ENCODE data around the gene PRKCI.
"Not testable (repeated sequence)": the region's sequence is repeated elsewhere in the genome, so short reads cannot be mapped to it uniquely, and the experiment has no call there.

Gene PRKCI

DNA sequence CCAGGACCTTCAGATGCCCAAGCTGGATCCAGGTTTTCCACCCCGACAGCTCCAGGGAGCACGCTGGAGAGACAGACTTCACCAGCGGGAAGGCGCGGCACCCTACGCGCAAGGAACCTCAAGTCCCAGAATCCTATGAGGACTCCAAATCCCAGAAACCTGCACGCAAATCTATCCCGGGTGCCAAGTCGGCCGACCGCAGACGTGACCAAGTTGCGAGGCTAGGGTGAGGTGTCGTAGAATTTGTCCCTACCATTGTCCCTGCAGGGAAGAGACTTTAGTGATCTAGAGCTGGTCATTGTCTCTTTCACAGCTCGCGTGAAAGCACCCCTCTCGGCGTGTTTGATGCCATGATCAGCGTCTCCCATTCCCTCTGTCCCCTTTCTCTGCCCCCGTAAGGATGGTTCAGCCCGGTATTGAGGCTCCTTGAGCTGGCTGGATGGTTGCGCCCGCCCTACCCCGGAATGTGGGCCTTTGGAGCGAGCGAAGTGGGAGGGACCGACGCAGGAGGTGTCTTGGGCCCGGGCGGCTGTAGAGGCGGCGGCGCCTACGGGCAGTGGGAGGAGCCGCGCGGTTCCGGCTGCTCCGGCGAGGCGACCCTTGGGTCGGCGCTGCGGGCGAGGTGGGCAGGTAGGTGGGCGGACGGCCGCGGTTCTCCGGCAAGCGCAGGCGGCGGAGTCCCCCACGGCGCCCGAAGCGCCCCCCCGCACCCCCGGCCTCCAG, at the start of gene PRKCI:
PRKCI (plus strand) TSS at position 501 of the 723 bp plus-strand sequence. CDS start 246 bp downstream, outside the sequence.
- peak; percentile 95 for DNase-seq (ENCODE audit: low read depth)

- no peak for DNase-seq (ENCODE audit: low read depth)
Observed at GRCh38 chr3:170178651-170179050, 43.6 kb upstream of the PRKCI start.

DNA sequence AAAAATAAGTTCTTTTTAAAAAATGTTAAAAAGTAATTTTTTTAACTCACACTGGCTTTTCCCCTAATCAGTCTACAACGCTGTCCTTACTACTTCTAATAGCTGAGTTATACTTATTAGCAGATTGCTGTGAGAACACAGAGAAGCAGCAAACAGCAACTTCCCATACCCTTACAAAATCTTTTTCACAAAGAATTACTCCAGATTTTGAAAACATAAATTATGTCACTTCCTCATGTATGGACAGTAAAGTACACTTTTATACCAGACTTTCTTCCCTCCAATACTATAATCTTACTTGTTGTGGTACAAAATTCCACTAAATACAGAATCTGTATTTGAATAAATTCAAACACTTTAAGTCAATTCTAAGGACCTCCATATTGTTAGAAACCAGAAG, 42.8 kb upstream of the PRKCI start:
- no peak for DNase-seq (ENCODE audit: low read depth)

GRCh38 chr3:170180079-170180907, 41.9 kb upstream of the PRKCI start:
- no peak for DNase-seq (ENCODE audit: low read depth)

DNA sequence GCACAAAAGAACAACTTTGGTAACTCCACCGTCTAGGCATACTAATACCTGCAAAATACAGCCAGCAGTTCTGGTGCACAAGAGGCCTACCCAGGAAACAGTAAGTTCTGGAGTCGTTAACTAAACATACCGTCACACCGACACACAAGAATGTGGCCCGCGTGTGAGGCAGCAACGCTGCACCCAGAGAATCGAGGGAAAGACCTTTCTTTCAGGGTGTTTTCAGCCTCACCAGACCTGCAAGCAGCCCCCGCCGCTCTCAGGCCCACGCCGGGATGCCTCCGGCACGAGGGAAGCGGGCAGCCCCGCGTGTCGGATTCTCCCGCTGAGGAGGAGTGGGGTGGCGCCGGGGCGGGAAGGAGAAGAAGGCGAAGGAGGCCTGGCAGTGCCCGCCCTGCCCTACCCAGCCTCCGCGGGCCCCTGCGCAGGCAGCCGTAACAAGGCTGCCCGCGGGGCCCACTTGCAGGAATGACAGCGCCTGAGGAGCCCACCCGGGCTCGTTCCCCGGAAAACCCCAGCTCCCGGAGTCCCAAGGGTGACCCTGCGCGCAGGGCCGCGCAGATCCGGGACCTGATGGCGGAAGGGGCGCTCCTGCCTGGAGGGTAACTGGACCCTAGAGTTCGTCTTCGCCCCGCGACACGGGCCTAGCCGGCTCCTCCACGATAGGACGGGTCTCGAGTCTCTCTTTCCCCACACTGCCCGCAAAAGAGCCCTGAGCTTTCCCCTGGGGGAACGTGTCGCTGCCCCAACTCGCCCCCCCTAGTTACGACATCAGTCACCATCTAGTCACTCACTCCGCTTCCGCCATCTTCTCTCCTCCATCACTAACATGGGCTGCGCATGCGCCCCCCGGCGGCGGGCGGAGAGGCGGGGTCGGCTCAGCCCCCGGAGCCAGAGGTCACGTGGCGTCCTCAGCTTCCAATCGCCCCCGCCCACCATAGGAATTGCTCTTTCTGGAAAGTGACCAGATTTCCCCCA, 41.0 kb upstream of the PRKCI start, which contains the start of gene PHC3:
PHC3 (minus strand) TSS at position 826 of the 978 bp plus-strand sequence; CDS start at position 808, 18 bp downstream.
- peak; percentile 85 for DNase-seq (ENCODE audit: low read depth)

- no peak for DNase-seq (ENCODE audit: low read depth)
Observed at GRCh38 chr3:170189398-170190256, 32.6 kb upstream of the PRKCI start.

GRCh38 chr3:170195759-170196158, 26.5 kb upstream of the PRKCI start:
- DNase-seq (ENCODE audit: low read depth) = not testable (repeated sequence)

- DNase-seq (ENCODE audit: low read depth) = no peak
Observed at GRCh38 chr3:170196833-170197232, 25.4 kb upstream of the PRKCI start.

- DNase-seq (ENCODE audit: low read depth) = no peak
Observed at GRCh38 chr3:170200987-170201386, 21.2 kb upstream of the PRKCI start.

- no peak for DNase-seq (ENCODE audit: low read depth)
Observed at GRCh38 chr3:170201527-170201926, 20.7 kb upstream of the PRKCI start.

- no peak for DNase-seq (ENCODE audit: low read depth)
Observed at GRCh38 chr3:170203457-170203856, 18.8 kb upstream of the PRKCI start.

DNA sequence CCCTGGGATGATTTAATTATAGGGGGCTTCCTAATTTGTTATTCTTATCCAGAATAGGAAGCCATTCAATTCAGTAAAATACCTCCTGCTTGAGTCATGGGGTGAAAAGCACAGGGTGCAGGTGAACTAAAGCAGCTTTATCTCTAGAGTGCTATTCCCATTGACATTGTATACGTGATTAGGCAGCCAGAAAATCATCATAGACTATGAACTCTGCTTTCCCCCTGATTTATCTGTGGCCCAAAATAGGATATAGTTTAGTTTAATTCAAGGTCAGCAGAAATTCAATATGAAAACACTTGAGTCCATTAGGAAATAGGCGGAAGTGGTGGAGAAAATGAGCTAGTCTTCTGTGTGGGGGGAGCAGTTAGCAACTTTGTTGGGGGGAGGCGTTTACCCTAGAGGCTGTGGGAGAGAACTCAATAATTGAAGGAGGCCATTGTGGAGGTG, 18.2 kb upstream of the PRKCI start:
- DNase-seq (ENCODE audit: low read depth) = no peak

GRCh38 chr3:170204509-170204908, 17.7 kb upstream of the PRKCI start:
- DNase-seq (ENCODE audit: low read depth) = no peak

DNA sequence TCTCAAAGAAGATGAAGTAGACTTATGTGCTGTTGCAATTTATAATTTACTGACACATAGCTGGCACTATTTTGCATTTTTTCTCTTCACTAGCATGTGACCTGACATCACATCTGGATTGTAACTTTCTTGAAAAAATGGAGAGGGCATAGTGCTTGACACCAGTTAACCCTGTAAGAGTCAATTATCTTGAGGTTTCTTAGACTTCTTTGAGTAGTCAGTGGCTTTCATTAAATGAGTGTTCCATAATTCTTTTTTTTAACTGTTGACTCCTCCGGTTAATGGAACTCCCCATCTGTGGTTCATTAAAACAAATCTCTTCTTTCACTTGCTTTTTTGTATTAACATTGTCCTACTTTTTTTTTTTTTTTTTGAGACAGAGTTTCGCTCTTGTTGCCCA, 16.9 kb upstream of the PRKCI start:
- no peak for DNase-seq (ENCODE audit: low read depth)

GRCh38 chr3:170206164-170206762, 16.0 kb upstream of the PRKCI start:
- DNase-seq (ENCODE audit: low read depth) = not testable (repeated sequence)

- no peak for DNase-seq (ENCODE audit: low read depth)
Observed at GRCh38 chr3:170207717-170208116, 14.5 kb upstream of the PRKCI start.

GRCh38 chr3:170211668-170212067, 10.6 kb upstream of the PRKCI start:
- no peak for DNase-seq (ENCODE audit: low read depth)

GRCh38 chr3:170219850-170220249, 2.4 kb upstream of the PRKCI start:
- DNase-seq (ENCODE audit: low read depth) = no peak

DNA sequence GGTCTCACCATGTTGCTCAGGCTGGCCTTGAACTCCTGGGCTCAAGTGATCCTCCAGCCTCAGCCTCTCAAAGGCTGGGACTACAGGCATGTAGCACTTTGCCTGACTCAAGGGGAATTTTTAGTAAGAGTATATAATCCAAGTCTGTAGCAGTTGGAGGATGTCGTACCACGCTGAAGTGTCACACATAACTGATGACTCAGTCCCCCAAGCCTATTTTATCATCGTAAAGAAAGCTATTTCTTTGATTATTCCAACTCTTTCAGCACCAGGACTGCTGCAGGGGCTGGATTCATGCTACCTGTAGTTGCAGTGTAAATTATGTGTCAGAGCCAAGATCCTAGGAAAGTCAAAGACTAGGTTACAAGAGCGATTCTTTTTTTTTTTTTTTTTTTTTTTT, 1.4 kb upstream of the PRKCI start:
- no peak for DNase-seq (ENCODE audit: low read depth)
